HG02571 (cell line): ENCODE results near the gene CALR.
"Not testable (repeated sequence)": the region's sequence is repeated elsewhere in the genome, so short reads cannot be mapped to it uniquely, and the experiment has no call there.

ENCODE experiments used
- ATAC-seq: cut with Tn5 transposase; IDR thresholded peaks from one replicate; pipeline ENCODE4 v1.9.1; 2021; ENCODE audit warnings: mild to moderate bottlenecking, moderate library complexity; ENCODE audit not compliant: unreplicated experiment

Gene CALR

DNA sequence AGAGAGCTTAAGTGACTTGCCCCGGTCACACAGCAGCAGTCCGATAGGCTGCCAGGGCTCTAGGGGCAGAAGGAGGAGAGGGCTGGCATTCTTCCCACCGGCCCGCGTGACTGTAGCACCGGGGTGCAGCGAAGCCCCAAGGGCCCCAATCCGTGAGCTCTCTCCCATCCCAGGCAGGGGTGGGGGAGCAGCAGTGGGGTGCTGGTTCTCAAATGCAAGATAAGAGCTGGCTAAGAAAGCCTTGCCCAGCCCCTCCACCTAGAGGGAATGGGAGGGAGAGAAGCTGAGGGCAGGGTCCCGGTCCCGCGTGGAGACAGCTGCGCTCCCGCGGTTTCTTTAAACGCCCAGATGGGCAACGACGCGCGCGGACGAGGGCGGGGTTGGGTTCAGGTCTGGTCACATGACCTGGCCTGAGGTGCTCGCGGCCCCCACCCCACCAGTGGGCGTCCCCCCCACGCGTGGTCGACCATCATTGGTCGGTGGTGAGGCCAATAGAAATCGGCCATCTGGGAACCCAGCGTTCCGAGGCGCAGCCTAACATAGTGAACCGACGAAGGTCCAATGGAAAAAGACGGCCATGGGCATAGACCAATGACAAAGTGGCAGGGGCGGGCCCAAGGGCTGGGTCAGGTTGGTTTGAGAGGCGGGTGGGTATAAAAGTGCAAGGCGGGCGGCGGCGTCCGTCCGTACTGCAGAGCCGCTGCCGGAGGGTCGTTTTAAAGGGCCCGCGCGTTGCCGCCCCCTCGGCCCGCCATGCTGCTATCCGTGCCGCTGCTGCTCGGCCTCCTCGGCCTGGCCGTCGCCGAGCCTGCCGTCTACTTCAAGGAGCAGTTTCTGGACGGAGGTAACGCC, at the start of gene CALR:
CALR (plus strand) TSS at position 683 of the 852 bp plus-strand sequence; CDS start at position 754, 71 bp downstream.
- ATAC-seq, result peak; percentile 86

DNA sequence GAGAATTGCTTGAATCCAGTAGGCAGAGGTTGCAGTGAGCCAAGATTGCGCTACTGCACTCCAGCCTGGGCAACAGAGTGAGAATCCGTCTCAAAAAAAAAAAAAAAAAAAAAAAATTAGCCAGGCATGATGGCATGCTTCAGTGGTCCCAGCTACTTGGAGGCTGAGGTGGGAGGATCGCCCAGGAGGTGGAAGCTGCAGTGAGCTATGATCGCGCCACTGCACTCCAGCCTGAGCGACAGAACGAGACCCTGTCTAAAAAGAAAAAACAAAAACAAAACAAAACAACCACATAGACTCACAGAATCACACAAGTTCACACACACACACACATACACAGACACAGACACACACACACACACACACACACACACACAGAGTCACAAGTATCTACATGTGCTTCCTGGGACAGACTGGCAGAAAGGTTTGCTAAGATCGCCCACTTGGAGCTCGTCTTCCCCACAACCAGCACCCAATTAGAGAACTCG, 48.1 kb upstream of the CALR start:
- ATAC-seq, result not testable (repeated sequence)

- ATAC-seq, result peak; percentile 93
Measured at GRCh38 chr19:12890787-12891552, 47.4 kb upstream of the CALR start, which contains the start of gene GCDH. TSS of gene GCDH (plus strand) at chr19:12891160. CDS start at chr19:12891305, 145 bp downstream.

GRCh38 chr19:12891553-12892021, 46.8 kb upstream of the CALR start:
- ATAC-seq, result no peak

DNA sequence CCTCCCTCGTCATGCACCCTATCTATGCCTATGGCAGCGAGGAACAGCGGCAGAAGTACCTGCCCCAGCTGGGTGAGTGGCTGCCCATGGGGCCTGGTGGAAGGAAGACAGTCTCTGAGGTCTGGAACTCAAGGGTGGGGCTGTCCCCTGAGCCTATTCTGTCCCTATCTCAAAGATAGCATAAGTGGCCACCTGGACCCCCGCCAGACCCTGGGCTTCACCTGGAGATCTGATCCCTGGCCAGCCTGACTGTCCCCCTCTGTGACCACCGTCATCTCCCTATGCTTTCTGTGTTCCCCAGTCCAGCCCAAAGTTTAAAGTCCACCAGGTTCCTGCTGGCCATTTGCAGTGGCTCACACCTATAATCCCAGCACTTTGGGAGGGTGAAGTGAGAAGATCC, 44.8 kb upstream of the CALR start:
- ATAC-seq, result no peak

DNA sequence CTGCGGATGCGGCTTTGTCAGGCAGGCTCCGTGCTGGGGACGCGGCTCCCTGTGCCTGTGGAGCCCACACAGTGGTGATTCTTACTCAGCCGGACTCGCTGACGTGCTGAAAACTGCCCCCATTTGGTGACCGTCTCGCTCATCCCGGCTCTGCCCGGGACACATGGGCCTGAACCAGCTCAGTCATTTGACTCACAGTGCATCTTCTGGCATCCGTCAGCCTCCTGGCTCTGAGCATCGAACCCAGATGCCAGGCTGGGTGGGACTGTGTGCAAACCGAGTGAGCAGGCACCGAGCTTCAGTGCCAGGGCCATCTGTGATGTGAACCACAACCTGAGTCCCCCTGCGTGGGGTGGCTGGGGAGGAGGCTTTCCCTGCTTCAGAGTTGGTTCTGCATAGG, 41.9 kb upstream of the CALR start:
- no peak for ATAC-seq

DNA sequence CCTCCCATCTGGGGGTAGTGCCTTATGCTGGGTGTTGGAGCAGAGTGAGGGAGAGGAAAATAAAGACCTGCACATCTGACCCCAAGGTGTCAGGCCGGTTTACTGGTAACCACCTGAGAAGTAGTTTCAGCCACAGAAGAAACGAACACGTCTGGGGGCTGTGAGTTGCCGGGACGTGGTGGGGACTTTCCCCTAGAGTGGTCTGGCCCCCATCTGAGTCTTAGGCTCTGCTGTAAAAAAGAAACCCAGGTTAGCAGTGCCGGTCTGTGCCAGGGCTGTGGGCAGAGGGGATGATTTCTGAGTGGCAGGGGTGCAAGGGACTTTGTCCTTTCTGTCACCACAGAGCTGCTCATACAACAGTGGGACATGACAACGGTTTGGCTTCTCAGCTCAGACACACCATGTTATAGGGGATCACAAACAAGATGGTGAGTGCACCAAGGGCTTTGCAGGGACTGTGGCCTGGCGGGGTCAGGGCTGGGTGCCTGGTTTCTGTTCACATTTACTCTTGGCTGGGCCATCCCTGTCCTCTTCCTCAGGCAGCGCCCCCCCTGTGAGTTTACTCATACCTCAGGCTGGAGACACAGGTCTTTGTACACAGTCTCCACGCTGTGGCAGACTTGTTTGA, 38.4 kb upstream of the CALR start:
- ATAC-seq, result peak; percentile 76

DNA sequence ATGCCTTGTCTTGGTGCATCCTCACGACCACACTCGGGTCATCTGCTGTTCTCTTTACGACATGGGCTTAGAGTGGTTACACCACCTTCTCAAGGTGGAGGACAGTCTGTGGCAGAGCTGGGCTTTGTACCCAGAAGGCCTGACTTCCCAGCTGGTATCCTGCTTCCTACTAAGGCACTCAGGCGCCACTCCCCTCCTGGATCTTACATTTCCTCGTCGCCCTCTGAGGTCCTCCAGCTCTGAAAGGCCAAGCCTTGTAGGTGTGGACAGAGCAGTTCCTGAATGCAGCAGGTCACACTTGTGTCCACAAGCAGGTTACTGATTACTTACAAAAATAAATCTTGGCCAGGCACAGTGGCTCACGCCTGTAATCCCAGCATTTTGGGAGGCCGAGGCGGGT, 31.2 kb upstream of the CALR start:
- ATAC-seq, result no peak

DNA sequence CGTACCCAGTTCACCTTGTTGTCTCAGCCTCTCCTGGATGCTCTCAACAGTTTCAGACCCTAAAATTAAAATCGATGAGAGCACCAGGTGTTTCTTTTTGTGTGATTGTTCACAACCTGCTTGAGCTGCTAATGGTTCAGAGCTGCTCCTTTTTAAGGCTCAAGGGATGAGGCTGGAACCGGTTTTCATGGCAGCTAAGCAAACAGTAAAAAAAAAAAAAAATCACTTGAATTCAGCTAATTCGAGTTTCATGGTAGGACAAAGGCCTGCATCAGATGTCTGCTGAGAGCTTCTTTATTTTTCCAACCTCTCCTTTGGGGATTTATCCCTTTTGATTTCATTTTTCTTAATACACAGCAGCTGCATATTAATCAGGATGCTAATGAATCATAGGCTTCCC, 25.8 kb upstream of the CALR start:
- no peak for ATAC-seq

DNA sequence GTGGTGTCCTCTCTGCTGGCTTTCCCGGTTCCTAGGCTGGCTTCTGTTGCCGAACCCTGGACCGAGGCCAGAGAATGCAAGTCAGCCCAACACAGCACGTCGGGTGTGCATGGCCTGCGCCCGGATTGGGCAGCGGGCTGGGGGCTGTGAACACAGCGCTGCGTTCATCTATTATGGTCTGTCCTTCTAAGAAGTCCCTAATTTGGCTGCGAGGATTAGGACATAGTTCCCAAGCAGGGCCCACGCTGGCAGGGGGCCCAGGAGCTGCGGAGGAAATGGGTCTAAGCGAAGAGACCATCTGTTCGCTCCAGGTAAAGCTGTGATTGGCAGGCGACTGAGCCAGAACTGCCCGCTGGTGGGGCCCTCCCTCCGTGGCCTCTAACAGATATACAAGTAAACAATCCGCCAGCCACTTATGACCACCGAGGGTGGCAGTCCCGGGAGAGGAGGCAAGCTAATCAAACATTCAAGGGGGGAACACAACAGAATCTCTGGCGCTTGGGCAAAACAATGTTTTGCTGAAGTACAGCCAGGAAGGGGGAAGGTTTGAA, 25.3 kb upstream of the CALR start:
- ATAC-seq, result no peak

- ATAC-seq, result no peak
Measured at GRCh38 chr19:12913851-12914690, 24.3 kb upstream of the CALR start.

DNA sequence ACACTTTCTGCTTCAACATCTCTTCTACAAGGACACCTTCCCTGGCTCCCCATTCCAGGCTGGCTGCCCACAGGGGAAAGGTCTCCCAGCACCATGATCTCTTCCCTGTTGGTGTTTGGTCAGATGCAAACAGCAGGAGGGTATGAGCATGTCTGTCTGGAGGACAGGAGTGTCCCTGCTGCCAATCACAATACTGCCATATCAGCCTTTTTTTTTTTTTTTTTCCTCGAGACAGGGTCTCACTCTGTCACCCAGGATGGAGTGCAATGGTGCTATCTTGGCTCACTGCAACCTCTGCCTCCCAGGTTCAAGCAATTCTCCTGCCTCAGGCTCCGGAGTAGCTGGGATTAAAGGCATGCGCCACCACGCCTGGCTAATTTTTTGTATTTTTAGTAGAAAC, 22.5 kb upstream of the CALR start:
- not testable (repeated sequence) for ATAC-seq

- no peak for ATAC-seq
Measured at GRCh38 chr19:12918253-12918652, 20.2 kb upstream of the CALR start.

GRCh38 chr19:12921047-12921446, 17.4 kb upstream of the CALR start:
- ATAC-seq, result no peak

GRCh38 chr19:12922959-12923358, 15.4 kb upstream of the CALR start:
- no peak for ATAC-seq

DNA sequence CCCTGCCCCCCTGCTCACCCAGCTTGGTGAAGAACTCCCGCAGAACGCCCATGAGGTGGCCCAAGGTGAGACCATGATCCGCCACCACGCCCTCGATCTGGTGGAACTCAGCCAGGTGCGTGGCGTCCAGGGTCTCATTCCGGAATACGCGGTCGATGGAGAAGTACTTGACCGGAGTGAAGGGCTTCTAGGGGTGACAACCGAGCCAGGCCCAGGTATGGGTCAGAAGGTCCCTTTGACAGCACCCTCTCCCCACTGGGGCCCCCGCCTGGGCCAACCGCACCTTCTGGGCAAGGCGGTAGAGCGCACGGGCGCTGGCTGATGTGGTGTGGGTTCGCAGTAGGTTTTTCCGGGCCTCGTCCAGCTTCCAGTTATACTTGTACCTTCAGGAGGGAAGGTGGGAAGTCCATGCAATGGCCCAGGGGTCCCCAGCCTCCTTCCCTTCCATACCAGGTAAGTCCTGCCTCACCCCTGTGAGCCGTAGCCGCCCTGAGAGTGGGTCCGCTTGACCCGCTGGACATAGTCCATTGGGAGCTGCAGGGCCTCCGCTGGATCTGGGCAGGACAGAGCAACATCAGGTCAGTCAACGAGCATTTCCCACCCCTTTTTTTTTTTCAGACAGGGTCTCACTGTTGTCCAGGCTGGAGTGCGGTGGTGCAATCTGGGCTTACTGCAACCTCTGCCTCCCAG, 13.6 kb upstream of the CALR start:
- no peak for ATAC-seq

GRCh38 chr19:12930002-12930645, 8.3 kb upstream of the CALR start:
- no peak for ATAC-seq

GRCh38 chr19:12932392-12933286, 5.8 kb upstream of the CALR start:
- no peak for ATAC-seq
